ENCODE measurements around the gene HOMER3.
A peak's percentile ranks its signal among the peaks of the same experiment; 100 is the strongest.

DNA sequence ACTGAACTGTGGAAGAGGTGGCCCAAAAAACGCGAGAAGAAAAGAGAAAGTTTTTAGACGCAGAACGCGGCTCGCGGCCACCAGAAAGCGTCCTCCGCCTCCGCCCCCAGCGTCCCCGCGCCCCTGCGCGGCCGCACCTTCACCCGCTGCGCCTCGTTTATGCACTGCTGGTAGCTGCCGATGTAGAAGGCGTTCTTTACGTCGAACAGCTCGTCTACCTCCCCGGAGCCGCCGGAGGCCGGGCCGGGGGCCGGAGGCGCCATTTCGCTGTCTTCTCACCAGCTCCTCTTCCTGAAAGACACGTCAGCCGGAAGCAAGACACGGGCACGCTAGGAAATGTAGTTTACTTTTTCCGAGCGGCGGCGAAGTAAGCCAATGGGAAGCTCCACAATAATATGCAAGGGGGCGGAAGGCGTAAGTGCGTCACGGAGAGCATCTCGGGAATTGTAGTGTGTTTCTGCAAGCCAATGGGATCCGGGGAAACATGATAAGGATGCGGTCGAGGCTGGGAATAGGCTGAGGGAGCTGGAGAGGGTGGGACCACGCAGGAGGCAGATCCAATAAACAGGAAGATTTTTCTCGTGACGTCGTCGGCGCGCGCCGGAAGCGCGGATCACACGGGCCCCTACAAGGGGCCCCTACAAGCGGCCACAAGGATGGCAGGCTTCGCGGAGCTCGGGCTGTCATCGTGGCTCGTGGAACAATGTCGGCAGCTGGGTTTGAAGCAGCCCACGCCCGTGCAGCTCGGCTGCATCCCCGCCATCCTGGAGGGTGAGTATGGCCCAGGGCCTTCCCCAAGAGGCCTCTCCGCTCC is 21.7 kb downstream of the HOMER3 start, which contains the start of the genes COPE and DDX49:
- TF ChIP-seq, protein P1, sequence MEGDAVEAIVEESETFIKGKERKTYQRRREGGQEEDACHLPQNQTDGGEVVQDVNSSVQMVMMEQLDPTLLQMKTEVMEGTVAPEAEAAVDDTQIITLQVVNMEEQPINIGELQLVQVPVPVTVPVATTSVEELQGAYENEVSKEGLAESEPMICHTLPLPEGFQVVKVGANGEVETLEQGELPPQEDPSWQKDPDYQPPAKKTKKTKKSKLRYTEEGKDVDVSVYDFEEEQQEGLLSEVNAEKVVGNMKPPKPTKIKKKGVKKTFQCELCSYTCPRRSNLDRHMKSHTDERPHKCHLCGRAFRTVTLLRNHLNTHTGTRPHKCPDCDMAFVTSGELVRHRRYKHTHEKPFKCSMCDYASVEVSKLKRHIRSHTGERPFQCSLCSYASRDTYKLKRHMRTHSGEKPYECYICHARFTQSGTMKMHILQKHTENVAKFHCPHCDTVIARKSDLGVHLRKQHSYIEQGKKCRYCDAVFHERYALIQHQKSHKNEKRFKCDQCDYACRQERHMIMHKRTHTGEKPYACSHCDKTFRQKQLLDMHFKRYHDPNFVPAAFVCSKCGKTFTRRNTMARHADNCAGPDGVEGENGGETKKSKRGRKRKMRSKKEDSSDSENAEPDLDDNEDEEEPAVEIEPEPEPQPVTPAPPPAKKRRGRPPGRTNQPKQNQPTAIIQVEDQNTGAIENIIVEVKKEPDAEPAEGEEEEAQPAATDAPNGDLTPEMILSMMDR (tag by site-specific recombination; IDR thresholded peaks at IDR 0.05) = peak; percentile 21; the same call in 1 of the 2 replicates
- no peak for TF ChIP-seq ZNF132 (tag by site-specific recombination; IDR thresholded peaks at IDR 0.05; ENCODE audit: borderline replicate concordance)
- no peak for TF ChIP-seq ZNF555 (tag by site-specific recombination; conservative IDR thresholded peaks at IDR 0.05)
- TF ChIP-seq, protein P2, sequence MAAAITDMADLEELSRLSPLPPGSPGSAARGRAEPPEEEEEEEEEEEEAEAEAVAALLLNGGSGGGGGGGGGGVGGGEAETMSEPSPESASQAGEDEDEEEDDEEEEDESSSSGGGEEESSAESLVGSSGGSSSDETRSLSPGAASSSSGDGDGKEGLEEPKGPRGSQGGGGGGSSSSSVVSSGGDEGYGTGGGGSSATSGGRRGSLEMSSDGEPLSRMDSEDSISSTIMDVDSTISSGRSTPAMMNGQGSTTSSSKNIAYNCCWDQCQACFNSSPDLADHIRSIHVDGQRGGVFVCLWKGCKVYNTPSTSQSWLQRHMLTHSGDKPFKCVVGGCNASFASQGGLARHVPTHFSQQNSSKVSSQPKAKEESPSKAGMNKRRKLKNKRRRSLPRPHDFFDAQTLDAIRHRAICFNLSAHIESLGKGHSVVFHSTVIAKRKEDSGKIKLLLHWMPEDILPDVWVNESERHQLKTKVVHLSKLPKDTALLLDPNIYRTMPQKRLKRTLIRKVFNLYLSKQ (tag by site-specific recombination; IDR thresholded peaks at IDR 0.05; ENCODE audit: borderline replicate concordance) = no peak
- TF ChIP-seq ZFP37 (tag by site-specific recombination; IDR thresholded peaks at IDR 0.05) = no peak
- no peak for TF ChIP-seq ZNF510 (tag by site-specific recombination; IDR thresholded peaks at IDR 0.05; ENCODE audit: insufficient replicate concordance)
- TF ChIP-seq, protein P3, sequence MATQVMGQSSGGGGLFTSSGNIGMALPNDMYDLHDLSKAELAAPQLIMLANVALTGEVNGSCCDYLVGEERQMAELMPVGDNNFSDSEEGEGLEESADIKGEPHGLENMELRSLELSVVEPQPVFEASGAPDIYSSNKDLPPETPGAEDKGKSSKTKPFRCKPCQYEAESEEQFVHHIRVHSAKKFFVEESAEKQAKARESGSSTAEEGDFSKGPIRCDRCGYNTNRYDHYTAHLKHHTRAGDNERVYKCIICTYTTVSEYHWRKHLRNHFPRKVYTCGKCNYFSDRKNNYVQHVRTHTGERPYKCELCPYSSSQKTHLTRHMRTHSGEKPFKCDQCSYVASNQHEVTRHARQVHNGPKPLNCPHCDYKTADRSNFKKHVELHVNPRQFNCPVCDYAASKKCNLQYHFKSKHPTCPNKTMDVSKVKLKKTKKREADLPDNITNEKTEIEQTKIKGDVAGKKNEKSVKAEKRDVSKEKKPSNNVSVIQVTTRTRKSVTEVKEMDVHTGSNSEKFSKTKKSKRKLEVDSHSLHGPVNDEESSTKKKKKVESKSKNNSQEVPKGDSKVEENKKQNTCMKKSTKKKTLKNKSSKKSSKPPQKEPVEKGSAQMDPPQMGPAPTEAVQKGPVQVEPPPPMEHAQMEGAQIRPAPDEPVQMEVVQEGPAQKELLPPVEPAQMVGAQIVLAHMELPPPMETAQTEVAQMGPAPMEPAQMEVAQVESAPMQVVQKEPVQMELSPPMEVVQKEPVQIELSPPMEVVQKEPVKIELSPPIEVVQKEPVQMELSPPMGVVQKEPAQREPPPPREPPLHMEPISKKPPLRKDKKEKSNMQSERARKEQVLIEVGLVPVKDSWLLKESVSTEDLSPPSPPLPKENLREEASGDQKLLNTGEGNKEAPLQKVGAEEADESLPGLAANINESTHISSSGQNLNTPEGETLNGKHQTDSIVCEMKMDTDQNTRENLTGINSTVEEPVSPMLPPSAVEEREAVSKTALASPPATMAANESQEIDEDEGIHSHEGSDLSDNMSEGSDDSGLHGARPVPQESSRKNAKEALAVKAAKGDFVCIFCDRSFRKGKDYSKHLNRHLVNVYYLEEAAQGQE (tag by site-specific recombination; IDR thresholded peaks at IDR 0.05) = no peak
- TF ChIP-seq ZNF16 (tag by site-specific recombination; IDR thresholded peaks at IDR 0.05; ENCODE audit: low read depth) = no peak
- TF ChIP-seq, protein P4, sequence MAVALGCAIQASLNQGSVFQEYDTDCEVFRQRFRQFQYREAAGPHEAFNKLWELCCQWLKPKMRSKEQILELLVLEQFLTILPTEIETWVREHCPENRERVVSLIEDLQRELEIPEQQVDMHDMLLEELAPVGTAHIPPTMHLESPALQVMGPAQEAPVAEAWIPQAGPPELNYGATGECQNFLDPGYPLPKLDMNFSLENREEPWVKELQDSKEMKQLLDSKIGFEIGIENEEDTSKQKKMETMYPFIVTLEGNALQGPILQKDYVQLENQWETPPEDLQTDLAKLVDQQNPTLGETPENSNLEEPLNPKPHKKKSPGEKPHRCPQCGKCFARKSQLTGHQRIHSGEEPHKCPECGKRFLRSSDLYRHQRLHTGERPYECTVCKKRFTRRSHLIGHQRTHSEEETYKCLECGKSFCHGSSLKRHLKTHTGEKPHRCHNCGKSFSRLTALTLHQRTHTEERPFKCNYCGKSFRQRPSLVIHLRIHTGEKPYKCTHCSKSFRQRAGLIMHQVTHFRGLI (tag by site-specific recombination; IDR thresholded peaks at IDR 0.05) = no peak
- no peak for TF ChIP-seq KLF7 (tag by site-specific recombination; IDR thresholded peaks at IDR 0.05; ENCODE audit: borderline replicate concordance)
- TF ChIP-seq ZNF596 (tag by site-specific recombination; IDR thresholded peaks at IDR 0.05) = no peak
- TF ChIP-seq HOXC10 (CRISPR knock-in tag; IDR thresholded peaks at IDR 0.05) = no peak
- TF ChIP-seq, protein P5, sequence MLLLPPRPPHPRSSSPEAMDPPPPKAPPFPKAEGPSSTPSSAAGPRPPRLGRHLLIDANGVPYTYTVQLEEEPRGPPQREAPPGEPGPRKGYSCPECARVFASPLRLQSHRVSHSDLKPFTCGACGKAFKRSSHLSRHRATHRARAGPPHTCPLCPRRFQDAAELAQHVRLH (tag by site-specific recombination; IDR thresholded peaks at IDR 0.05) = no peak
- no peak for TF ChIP-seq ZNF350 (tag by site-specific recombination; IDR thresholded peaks at IDR 0.05)

Measured in HEK293 (cell line).